Colonic mucosa (tissue), 4 donors: ENCODE data around the gene RAMACL. TPM values are rescaled to one million over a fixed set of nuclear protein-coding genes. Genes with fewer than 3 reads are reported as not detected.

Experiments used
- DNase-seq: peaks from one replicate; pipeline ENCODE4 v3.0.0-alpha.2; 2020
- H3K27ac ChIP-seq: fragments of 200-600 bp; one replicate; pipeline ENCODE4 v1.8.0; 2021
- H3K27me3 ChIP-seq: fragments of 200-600 bp; one replicate; pipeline ENCODE4 v1.8.0; 2021
- H3K36me3 ChIP-seq: fragments of 200-600 bp; one replicate; pipeline ENCODE4 v1.8.0; 2021
- H3K4me1 ChIP-seq: fragments of 200-600 bp; one replicate; pipeline ENCODE4 v1.8.0; 2021; ENCODE audit warnings: mild to moderate bottlenecking
- H3K4me3 ChIP-seq: fragments of 200-600 bp; one replicate; pipeline ENCODE4 v1.8.0; 2021
- H3K9ac ChIP-seq, 2 donors: one replicate each; pipeline ENCODE4 v1.7.0; 2013; ENCODE audit warnings: control low read depth in 2 of 2, low read depth in 2 of 2, low read length in 2 of 2
- H3K9me3 ChIP-seq: fragments of 200-600 bp; one replicate; pipeline ENCODE4 v1.8.0; 2021
- intact Hi-C: fragments of 100-400 bp; cut with DNase I; formaldehyde crosslinking; loops from one replicate; pipeline ENCODE4 v1.14.1; 2022
- total RNA-seq, 2 donors: library from RNA; stranded (reverse); fragmentation: NEBNext Ultra II Directional in 1 of 2; extraction: Animal tissue kit (Norgen Biotek cat#: 25700) in 1 of 2; gene quantifications; one replicate each; pipeline ENCODE4 v1.2.1, GENCODE V29; 2021
- TF ChIP-seq, protein P1 (sequence below): fragments of 200-600 bp; IDR thresholded peaks from one replicate; pipeline ENCODE4 v1.8.0; 2022; ENCODE audit warnings: antibody characterized with exemption, mild to moderate bottlenecking
- donor health status: healthy.
- donor health status: DM: no; HTN: no; CAD: no.
- donor health status: DM: no; HTN: no; CAD: no.

RAMACL gene
- total RNA-seq, 2 donors from 2014 or later = 0.48 to 0.54 TPM

DNA sequence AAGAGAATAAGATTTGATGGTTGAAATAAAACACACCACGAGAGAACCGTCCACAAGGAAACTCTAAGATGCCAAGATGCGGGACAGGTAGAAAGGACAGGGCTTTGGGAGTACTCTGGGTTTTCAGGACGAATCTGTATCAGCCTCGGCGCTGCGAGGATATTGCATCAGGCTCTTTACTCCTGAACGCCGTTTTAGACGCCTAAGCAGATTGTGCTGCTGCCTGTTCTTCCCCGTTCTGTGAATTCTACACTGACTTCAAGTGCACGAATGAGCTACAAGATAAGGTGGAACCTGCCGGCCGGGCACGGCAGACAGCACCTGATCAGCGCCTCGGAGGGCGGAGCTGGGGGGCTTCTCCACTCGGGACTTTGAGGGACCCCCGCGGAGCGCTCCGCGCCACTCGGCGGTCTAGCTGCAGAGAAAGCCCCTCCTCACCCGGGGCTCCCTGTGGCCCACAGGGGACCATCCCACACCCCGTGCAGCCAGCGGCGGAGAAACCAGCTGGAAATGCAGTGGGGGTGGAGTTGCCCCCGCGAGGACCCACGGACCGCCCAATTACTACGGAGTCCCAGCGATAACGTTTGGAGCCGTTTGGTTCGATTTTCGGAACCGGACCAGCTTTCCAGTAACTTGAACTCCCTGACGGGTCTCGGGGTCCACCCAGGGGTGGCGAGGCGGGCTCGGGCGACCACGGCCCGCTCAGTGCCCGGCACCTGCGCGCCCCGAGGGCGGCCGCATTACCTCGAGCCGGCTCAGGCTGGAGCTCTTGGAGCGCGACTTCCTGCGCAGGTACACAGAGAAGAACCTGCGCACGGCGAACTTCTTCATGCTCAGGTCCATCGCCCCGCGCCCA lies 39.9 kb upstream of the RAMACL start:
- Histone ChIP-seq H3K36me3 (no peaks in the 10 kb centered on the region), H3K27me3 (no peaks in the 10 kb centered on the region), H3K4me1 (peaks cover 6% of the 10 kb centered on the region), H3K9ac (peak overlapping the region; percentile 69 to 74), H3K27ac (peak overlapping the region; percentile 42), H3K9me3 (no peaks in the 10 kb centered on the region), H3K4me3 (peak overlapping the region; percentile 85)
- peak; percentile 30 for DNase-seq
- TF ChIP-seq, protein P1, sequence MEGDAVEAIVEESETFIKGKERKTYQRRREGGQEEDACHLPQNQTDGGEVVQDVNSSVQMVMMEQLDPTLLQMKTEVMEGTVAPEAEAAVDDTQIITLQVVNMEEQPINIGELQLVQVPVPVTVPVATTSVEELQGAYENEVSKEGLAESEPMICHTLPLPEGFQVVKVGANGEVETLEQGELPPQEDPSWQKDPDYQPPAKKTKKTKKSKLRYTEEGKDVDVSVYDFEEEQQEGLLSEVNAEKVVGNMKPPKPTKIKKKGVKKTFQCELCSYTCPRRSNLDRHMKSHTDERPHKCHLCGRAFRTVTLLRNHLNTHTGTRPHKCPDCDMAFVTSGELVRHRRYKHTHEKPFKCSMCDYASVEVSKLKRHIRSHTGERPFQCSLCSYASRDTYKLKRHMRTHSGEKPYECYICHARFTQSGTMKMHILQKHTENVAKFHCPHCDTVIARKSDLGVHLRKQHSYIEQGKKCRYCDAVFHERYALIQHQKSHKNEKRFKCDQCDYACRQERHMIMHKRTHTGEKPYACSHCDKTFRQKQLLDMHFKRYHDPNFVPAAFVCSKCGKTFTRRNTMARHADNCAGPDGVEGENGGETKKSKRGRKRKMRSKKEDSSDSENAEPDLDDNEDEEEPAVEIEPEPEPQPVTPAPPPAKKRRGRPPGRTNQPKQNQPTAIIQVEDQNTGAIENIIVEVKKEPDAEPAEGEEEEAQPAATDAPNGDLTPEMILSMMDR = no peak
- intact Hi-C loops = no loop called here

DNA sequence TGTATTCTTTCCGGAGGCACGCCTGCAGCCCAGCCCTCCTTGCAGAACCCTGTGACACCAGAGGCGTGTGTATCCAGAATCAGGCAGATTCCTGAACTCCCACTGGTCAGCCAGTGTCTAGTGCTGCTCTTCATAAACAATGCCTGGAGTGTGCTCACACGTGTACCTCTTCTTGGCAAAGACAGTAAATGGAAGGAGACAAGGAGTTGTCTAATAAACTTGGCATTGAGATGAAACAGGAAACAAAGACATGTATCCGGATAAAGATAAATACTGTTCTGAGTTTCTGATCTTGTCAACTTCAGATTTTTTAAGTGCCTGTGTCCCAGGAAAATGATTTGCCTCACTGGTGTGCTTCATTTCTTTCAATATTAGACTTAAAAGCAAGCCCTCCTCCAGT lies 38.9 kb upstream of the RAMACL start:
- intact Hi-C loops = no loop called here
- DNase-seq = no peak
- Histone ChIP-seq H3K9ac (no peak overlapping the region), H3K4me1 (peaks cover 6% of the 10 kb centered on the region), H3K4me3 (no peak overlapping the region), H3K36me3 (no peaks in the 10 kb centered on the region), H3K27me3 (no peaks in the 10 kb centered on the region), H3K27ac (no peak overlapping the region), H3K9me3 (no peaks in the 10 kb centered on the region)
- TF ChIP-seq, protein P1 = no peak

DNA sequence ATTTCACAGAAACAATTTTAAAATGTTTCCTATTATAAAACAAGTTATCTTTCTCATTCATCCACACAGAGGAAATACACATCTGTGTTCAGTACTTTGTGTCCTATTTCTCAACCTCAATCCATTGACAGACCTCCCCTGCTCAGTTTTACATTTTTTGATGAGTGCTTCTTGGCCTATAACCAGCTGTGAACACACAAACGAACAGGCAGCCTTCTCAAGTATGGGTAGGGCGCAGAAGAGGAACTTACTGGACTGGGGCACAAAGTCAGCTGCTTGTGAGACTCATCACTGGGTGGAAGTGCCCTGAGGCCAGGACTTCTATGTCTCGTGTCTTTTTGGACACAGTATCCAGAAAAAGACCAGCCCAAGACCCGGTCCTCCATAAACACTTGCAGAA lies 37.8 kb upstream of the RAMACL start:
- no peak overlapping the region for H3K4me3 ChIP-seq
- intact Hi-C loops = no loop called here
- no peaks in the 10 kb centered on the region for H3K36me3 ChIP-seq
- TF ChIP-seq, protein P1 = no peak
- DNase-seq = no peak
- H3K4me1 ChIP-seq = peaks cover 6% of the 10 kb centered on the region
- H3K27me3 ChIP-seq = no peaks in the 10 kb centered on the region
- H3K9ac ChIP-seq = no peak overlapping the region
- no peak overlapping the region for H3K27ac ChIP-seq
- H3K9me3 ChIP-seq = no peaks in the 10 kb centered on the region

DNA sequence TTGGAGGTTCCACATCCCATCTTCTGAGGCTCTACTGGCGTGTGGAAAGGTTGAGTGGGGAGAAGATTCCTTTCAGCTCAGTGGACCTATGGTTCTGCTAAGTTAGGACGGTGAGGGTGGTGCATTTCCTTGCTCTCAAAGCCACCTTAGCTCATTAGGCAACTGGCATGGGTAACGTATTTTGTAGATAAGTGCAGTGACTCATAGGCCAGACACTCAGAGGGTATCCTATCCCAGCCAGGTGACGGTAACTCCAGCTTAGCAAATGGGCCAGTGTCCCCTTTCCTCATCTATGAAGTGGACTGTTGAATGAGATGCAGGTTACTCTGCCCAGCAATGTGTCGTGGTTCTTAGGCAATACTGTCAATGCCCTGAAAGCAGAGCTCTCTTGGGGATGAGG lies 36.8 kb upstream of the RAMACL start:
- intact Hi-C loops = no loop called here
- TF ChIP-seq, protein P1 = no peak
- no peak overlapping the region for H3K9ac ChIP-seq
- H3K4me3 ChIP-seq = no peak overlapping the region
- H3K27ac ChIP-seq = no peak overlapping the region
- H3K36me3 ChIP-seq = no peaks in the 10 kb centered on the region
- H3K27me3 ChIP-seq = no peaks in the 10 kb centered on the region
- H3K4me1 ChIP-seq = no peaks in the 10 kb centered on the region
- H3K9me3 ChIP-seq = no peaks in the 10 kb centered on the region
- DNase-seq = no peak

GRCh38 chr6:166621114-166621540 lies 34.6 kb upstream of the RAMACL start:
- H3K36me3 ChIP-seq = no peaks in the 10 kb centered on the region
- no peaks in the 10 kb centered on the region for H3K27me3 ChIP-seq
- H3K4me1 ChIP-seq = no peaks in the 10 kb centered on the region
- no peak overlapping the region for H3K9ac ChIP-seq
- no peaks in the 10 kb centered on the region for H3K9me3 ChIP-seq
- no peak for DNase-seq
- H3K4me3 ChIP-seq = no peak overlapping the region
- intact Hi-C loops = no loop called here
- no peak overlapping the region for H3K27ac ChIP-seq
- TF ChIP-seq, protein P1 = no peak
